ENCODE results near the gene PIGT. TPM values are rescaled to one million over a fixed set of nuclear protein-coding genes. Genes with fewer than 3 reads are reported as not detected.

Gene PIGT
- total RNA-seq, 1 donor from 2014 or later: 14.7 TPM

- DNase-seq (ENCODE audit: low read depth): peak; percentile 48
- TF ChIP-seq, protein P1, sequence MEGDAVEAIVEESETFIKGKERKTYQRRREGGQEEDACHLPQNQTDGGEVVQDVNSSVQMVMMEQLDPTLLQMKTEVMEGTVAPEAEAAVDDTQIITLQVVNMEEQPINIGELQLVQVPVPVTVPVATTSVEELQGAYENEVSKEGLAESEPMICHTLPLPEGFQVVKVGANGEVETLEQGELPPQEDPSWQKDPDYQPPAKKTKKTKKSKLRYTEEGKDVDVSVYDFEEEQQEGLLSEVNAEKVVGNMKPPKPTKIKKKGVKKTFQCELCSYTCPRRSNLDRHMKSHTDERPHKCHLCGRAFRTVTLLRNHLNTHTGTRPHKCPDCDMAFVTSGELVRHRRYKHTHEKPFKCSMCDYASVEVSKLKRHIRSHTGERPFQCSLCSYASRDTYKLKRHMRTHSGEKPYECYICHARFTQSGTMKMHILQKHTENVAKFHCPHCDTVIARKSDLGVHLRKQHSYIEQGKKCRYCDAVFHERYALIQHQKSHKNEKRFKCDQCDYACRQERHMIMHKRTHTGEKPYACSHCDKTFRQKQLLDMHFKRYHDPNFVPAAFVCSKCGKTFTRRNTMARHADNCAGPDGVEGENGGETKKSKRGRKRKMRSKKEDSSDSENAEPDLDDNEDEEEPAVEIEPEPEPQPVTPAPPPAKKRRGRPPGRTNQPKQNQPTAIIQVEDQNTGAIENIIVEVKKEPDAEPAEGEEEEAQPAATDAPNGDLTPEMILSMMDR (IDR thresholded peaks at IDR 0.05; ENCODE audit: insufficient read depth, low read length, severe bottlenecking): no peak
Measured at GRCh38 chr20:45407067-45407745, 8.7 kb upstream of the PIGT start.

GRCh38 chr20:45407783-45408645 lies 7.9 kb upstream of the PIGT start, which contains the start of gene DBNDD2:
DBNDD2 (plus strand) TSS chr20:45408289; CDS start chr20:45408468, 179 bp downstream.
- FAIRE-seq: no peak
- Histone ChIP-seq H3K36me3 (ENCODE audit: control insufficient read depth, insufficient read depth, low read length) (no peaks in the 10 kb centered on the region), H3K4me3 (ENCODE audit: low read depth, low read length) (peak within 1 kb of the TSS; percentile 74), H3K27me3 (ENCODE audit: control insufficient read depth, insufficient read depth, low read length) (no peaks in the 10 kb centered on the region)
- TF ChIP-seq, protein P1 (IDR thresholded peaks at IDR 0.05; ENCODE audit: insufficient read depth, low read length, severe bottlenecking): no peak
- DNase-seq (ENCODE audit: low read depth): no peak

More at GRCh38 chr20:45407067-45407745, 8.7 kb upstream of the PIGT start:
- Histone ChIP-seq H3K27me3 (ENCODE audit: control insufficient read depth, insufficient read depth, low read length) (no peaks in the 10 kb centered on the region), H3K4me3 (ENCODE audit: low read depth, low read length) (peak overlapping the region; percentile 74), H3K36me3 (ENCODE audit: control insufficient read depth, insufficient read depth, low read length) (no peaks in the 10 kb centered on the region)
- no peak for FAIRE-seq

DNA sequence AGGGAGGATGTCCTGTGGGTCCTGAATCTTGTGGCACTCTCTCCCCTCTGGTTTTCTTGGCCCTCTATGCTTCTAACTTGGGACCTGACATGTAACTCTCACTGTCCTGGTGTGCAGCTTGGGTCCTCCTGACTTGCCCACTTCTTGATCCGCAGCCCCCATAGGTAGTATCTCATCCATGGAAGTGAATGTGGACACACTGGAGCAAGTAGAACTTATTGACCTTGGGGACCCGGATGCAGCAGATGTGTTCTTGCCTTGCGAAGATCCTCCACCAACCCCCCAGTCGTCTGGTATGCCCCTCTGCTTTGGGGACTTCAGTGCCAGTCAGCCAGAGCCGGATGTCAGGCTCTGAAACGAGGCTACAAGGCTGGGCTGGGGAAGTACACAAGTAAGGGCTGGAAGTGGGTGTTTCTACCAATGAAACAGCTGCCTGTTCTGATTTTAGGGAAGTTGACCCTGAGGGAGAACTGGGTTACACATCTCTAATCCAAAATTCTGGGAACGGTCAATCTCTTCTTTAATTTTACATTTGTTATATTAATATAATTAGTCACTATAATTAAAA lies 7.2 kb upstream of the PIGT start:
- Histone ChIP-seq H3K27me3 (ENCODE audit: control insufficient read depth, insufficient read depth, low read length) (no peaks in the 10 kb centered on the region), H3K36me3 (ENCODE audit: control insufficient read depth, insufficient read depth, low read length) (no peaks in the 10 kb centered on the region), H3K4me3 (ENCODE audit: low read depth, low read length) (no peak overlapping the region)
- TF ChIP-seq, protein P1 (IDR thresholded peaks at IDR 0.05; ENCODE audit: insufficient read depth, low read length, severe bottlenecking): no peak
- DNase-seq (ENCODE audit: low read depth): no peak
- no peak for FAIRE-seq

DNA sequence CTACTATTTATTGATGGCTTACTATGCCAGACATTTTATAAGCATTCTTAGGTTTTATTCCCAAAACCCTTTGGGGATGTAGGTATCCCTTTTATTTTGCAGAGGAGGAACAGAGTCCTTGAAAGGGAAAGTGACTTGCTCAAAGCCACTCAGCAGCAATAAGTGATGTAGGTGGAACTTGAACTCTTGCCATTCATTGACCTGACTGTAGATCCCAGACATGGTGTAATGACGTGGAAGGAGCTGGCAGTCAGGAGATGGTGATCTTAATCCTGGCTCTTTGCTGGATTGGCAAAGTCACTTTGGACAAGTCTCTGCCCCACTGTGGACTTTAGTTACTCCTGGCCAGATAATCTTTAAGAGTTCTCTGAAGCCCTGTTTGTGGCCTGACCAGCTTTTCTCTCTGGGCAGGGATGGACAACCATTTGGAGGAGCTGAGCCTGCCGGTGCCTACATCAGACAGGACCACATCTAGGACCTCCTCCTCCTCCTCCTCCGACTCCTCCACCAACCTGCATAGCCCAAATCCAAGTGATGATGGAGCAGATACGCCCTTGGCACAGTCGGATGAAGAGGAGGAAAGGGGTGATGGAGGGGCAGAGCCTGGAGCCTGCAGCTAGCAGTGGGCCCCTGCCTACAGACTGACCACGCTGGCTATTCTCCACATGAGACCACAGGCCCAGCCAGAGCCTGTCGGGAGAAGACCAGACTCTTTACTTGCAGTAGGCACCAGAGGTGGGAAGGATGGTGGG lies 6.2 kb upstream of the PIGT start:
- FAIRE-seq (no peak), DNase-seq (ENCODE audit: low read depth) (no peak)
- TF ChIP-seq, protein P1 (IDR thresholded peaks at IDR 0.05; ENCODE audit: insufficient read depth, low read length, severe bottlenecking): no peak
- Histone ChIP-seq H3K36me3 (ENCODE audit: control insufficient read depth, insufficient read depth, low read length) (no peaks in the 10 kb centered on the region), H3K4me3 (ENCODE audit: low read depth, low read length) (no peak overlapping the region), H3K27me3 (ENCODE audit: control insufficient read depth, insufficient read depth, low read length) (no peaks in the 10 kb centered on the region)

- DNase-seq (ENCODE audit: low read depth) (no peak), FAIRE-seq (no peak)
- Histone ChIP-seq H3K27me3 (ENCODE audit: control insufficient read depth, insufficient read depth, low read length) (no peaks in the 10 kb centered on the region), H3K36me3 (ENCODE audit: control insufficient read depth, insufficient read depth, low read length) (no peaks in the 10 kb centered on the region), H3K4me3 (ENCODE audit: low read depth, low read length) (no peak overlapping the region)
- TF ChIP-seq, protein P1 (IDR thresholded peaks at IDR 0.05; ENCODE audit: insufficient read depth, low read length, severe bottlenecking): no peak
Measured at GRCh38 chr20:45410887-45411286, 5.1 kb upstream of the PIGT start.

All from bronchial epithelial cell (primary cell).